CD1c-positive myeloid dendritic cell (primary cell): ENCODE data around the gene CARD14.
"Not testable (repeated sequence)": the region's sequence is repeated elsewhere in the genome, so short reads cannot be mapped to it uniquely, and the experiment has no call there.

Experiments
- DNase-seq: peaks from one replicate; pipeline ENCODE4 v3.0.0-alpha.2; 2016; ENCODE audit errors: extremely low spot score

The CARD14 gene

GRCh38 chr17:80223838-80224497 lies 54.1 kb downstream of the CARD14 start:
- DNase-seq = no peak

- no peak for DNase-seq
Observed at GRCh38 chr17:80224683-80225082, 54.9 kb downstream of the CARD14 start.

GRCh38 chr17:80225230-80225629 lies 55.4 kb downstream of the CARD14 start:
- DNase-seq = no peak

- no peak for DNase-seq
Observed at GRCh38 chr17:80227156-80227555, 57.3 kb downstream of the CARD14 start.

GRCh38 chr17:80227666-80228065 lies 57.8 kb downstream of the CARD14 start:
- DNase-seq = no peak

- no peak for DNase-seq
Observed at GRCh38 chr17:80228477-80228876, 58.6 kb downstream of the CARD14 start.

- no peak for DNase-seq
Observed at GRCh38 chr17:80229011-80229410, 59.2 kb downstream of the CARD14 start.

- DNase-seq = no peak
Observed at GRCh38 chr17:80232438-80232837, 62.6 kb downstream of the CARD14 start.

- DNase-seq = no peak
Observed at GRCh38 chr17:80233202-80233601, 63.4 kb downstream of the CARD14 start.

- no peak for DNase-seq
Observed at GRCh38 chr17:80236911-80237310, 67.1 kb downstream of the CARD14 start.

GRCh38 chr17:80237386-80237785 lies 67.6 kb downstream of the CARD14 start:
- no peak for DNase-seq

GRCh38 chr17:80242505-80242904 lies 72.7 kb downstream of the CARD14 start:
- DNase-seq = no peak

- no peak for DNase-seq
Observed at GRCh38 chr17:80243526-80244433, 74.0 kb downstream of the CARD14 start.

- not testable (repeated sequence) for DNase-seq
Observed at GRCh38 chr17:80244448-80244847, 74.6 kb downstream of the CARD14 start.

- DNase-seq = no peak
Observed at GRCh38 chr17:80244871-80245509, 75.2 kb downstream of the CARD14 start.

GRCh38 chr17:80245566-80246265 lies 75.9 kb downstream of the CARD14 start:
- DNase-seq = no peak

- no peak for DNase-seq
Observed at GRCh38 chr17:80246266-80246681, 76.4 kb downstream of the CARD14 start.

- no peak for DNase-seq
Observed at GRCh38 chr17:80246726-80247125, 76.9 kb downstream of the CARD14 start.

GRCh38 chr17:80247561-80247960 lies 77.7 kb downstream of the CARD14 start:
- no peak for DNase-seq

- no peak for DNase-seq
Observed at GRCh38 chr17:80248001-80248893, 78.4 kb downstream of the CARD14 start.
